Activated CD8-positive, alpha-beta T cell treated with anti-CD3 and anti-CD28 coated beads, Interleukin-2, amount 10 ng/mL, durations not matched to agents 7 days and 5 days (primary cell): ENCODE results near the gene RAB7B. TPM values are rescaled to one million over a fixed set of nuclear protein-coding genes. Genes with fewer than 3 reads are reported as not detected.

Experiments
- ATAC-seq: fragments of 150-1000 bp; cut with Tn5 transposase; one replicate; pipeline ENCODE4 v1.10.0; 2021; ENCODE audit warnings: moderate library complexity
- CTCF ChIA-PET: fragments of 350-600 bp; sonication (Branson Sonifier 250); formaldehyde crosslinking; loops from one replicate; lab custom pipeline; 2021; ENCODE audit warnings: antibody characterized with exemption; lab: Charles Lee
- POLR2A ChIA-PET: fragments of 350-600 bp; sonication (Branson Sonifier 250); formaldehyde crosslinking; loops from one replicate; lab custom pipeline; 2021; ENCODE audit warnings: antibody characterized with exemption; lab: Charles Lee
- DNase-seq: peaks from one replicate; pipeline ENCODE4 v3.0.0-alpha.2; 2020
- H3K27ac Mint-ChIP-seq: one replicate; pipeline ENCODE4 v1.8.0; 2021; ENCODE audit warnings: mild to moderate bottlenecking, mixed read lengths
- H3K27me3 Mint-ChIP-seq: one replicate; pipeline ENCODE4 v1.8.0; 2021; ENCODE audit warnings: low read depth, mixed read lengths
- H3K36me3 Mint-ChIP-seq: one replicate; pipeline ENCODE4 v1.8.0; 2021; ENCODE audit warnings: low read depth, mixed read lengths
- H3K4me1 Mint-ChIP-seq: one replicate; pipeline ENCODE4 v1.8.0; 2021; ENCODE audit warnings: low read depth, mixed read lengths
- H3K4me3 Mint-ChIP-seq: one replicate; pipeline ENCODE4 v1.8.0; 2021; ENCODE audit warnings: mild to moderate bottlenecking, mixed read lengths
- H3K9me3 Mint-ChIP-seq: one replicate; pipeline ENCODE4 v1.8.0; 2022; ENCODE audit warnings: mixed read lengths; ENCODE audit not compliant: insufficient read depth
- total RNA-seq, 2 experiments: library from RNA; stranded (reverse); gene quantifications; one replicate each; pipeline ENCODE4 v1.2.3, GENCODE V29; 2021

Gene RAB7B
- total RNA-seq, 2 experiments from 2014 or later = not detected

GRCh38 chr1:206021626-206022365 lies 18.6 kb upstream of the RAB7B start:
- DNase-seq (no peak), ATAC-seq (no peak)
- H3K9me3 Mint-ChIP-seq = no peaks in the 10 kb centered on the region
- H3K36me3 Mint-ChIP-seq = no peaks in the 10 kb centered on the region
- no peak overlapping the region for H3K4me3 Mint-ChIP-seq
- ChIA-PET CTCF (interaction anchor here (1.2 kb wide), 1 partner anchor 8 kb away, joined by 3 read pairs; no protein-coding TSS in a partner anchor), POLR2A (no interaction called here)
- no peaks in the 10 kb centered on the region for H3K4me1 Mint-ChIP-seq
- H3K27me3 Mint-ChIP-seq = peaks cover 22% of the 10 kb centered on the region
- H3K27ac Mint-ChIP-seq = no peak overlapping the region

GRCh38 chr1:206021008-206021625 lies 17.9 kb upstream of the RAB7B start:
- ChIA-PET CTCF (interaction anchor here (1.2 kb wide), 1 partner anchor 9 kb away, joined by 3 read pairs; no protein-coding TSS in a partner anchor), POLR2A (no interaction called here)
- Mint-ChIP-seq H3K9me3 (no peaks in the 10 kb centered on the region), H3K36me3 (no peaks in the 10 kb centered on the region), H3K27ac (no peak overlapping the region), H3K4me3 (no peak overlapping the region), H3K27me3 (peaks cover 22% of the 10 kb centered on the region), H3K4me1 (no peaks in the 10 kb centered on the region)
- ATAC-seq (no peak), DNase-seq (no peak)

GRCh38 chr1:206020393-206021007 lies 17.3 kb upstream of the RAB7B start:
- CTCF ChIA-PET = interaction anchor here (1.2 kb wide), 1 partner anchor 9 kb away, joined by 3 read pairs; no protein-coding TSS in a partner anchor
- Mint-ChIP-seq H3K4me1 (no peaks in the 10 kb centered on the region), H3K9me3 (no peaks in the 10 kb centered on the region), H3K27me3 (peaks cover 20% of the 10 kb centered on the region), H3K36me3 (no peaks in the 10 kb centered on the region), H3K4me3 (no peak overlapping the region), H3K27ac (no peak overlapping the region)
- POLR2A ChIA-PET = no interaction called here
- ATAC-seq (no peak), DNase-seq (no peak)

- Mint-ChIP-seq H3K4me3 (no peak overlapping the region), H3K27me3 (peaks cover 16% of the 10 kb centered on the region), H3K27ac (no peak overlapping the region), H3K36me3 (no peaks in the 10 kb centered on the region), H3K4me1 (peaks cover 30% of the 10 kb centered on the region), H3K9me3 (no peaks in the 10 kb centered on the region)
- ChIA-PET POLR2A (no interaction called here), CTCF (interaction anchor here (0.8 to 2.9 kb wide), 4 partner anchors 8 to 38 kb away, joined by 3 to 20 read pairs (median 3); no protein-coding TSS in a partner anchor)
- no peak for ATAC-seq
- no peak for DNase-seq
Measured at GRCh38 chr1:206015071-206015470, 11.9 kb upstream of the RAB7B start.

- peaks cover 30% of the 10 kb centered on the region for H3K4me1 Mint-ChIP-seq
- H3K27me3 Mint-ChIP-seq = peaks cover 16% of the 10 kb centered on the region
- no peaks in the 10 kb centered on the region for H3K36me3 Mint-ChIP-seq
- ATAC-seq (no peak), DNase-seq (no peak)
- ChIA-PET CTCF (interaction anchor here (0.8 to 2.9 kb wide), 3 partner anchors 8 to 35 kb away, joined by 3 to 20 read pairs (median 3); no protein-coding TSS in a partner anchor), POLR2A (no interaction called here)
- H3K4me3 Mint-ChIP-seq = no peak overlapping the region
- H3K27ac Mint-ChIP-seq = no peak overlapping the region
- H3K9me3 Mint-ChIP-seq = no peaks in the 10 kb centered on the region
Measured at GRCh38 chr1:206014601-206015000, 11.4 kb upstream of the RAB7B start.

- ATAC-seq (no peak), DNase-seq (no peak)
- Mint-ChIP-seq H3K27me3 (peaks cover 8% of the 10 kb centered on the region), H3K27ac (no peak overlapping the region), H3K36me3 (no peaks in the 10 kb centered on the region), H3K4me3 (no peak overlapping the region), H3K4me1 (peaks cover 30% of the 10 kb centered on the region), H3K9me3 (no peaks in the 10 kb centered on the region)
- CTCF ChIA-PET = interaction anchor here (1.0 to 1.5 kb wide), 3 partner anchors 17 to 35 kb away, joined by 3 to 5 read pairs (median 5); no protein-coding TSS in a partner anchor
- POLR2A ChIA-PET = no interaction called here
Measured at GRCh38 chr1:206013026-206013795, 10.0 kb upstream of the RAB7B start.

GRCh38 chr1:206012086-206012859 lies 9.1 kb upstream of the RAB7B start:
- Mint-ChIP-seq H3K9me3 (no peaks in the 10 kb centered on the region), H3K4me3 (no peak overlapping the region), H3K27me3 (peaks cover 6% of the 10 kb centered on the region), H3K36me3 (no peaks in the 10 kb centered on the region), H3K27ac (peak overlapping the region; percentile 66), H3K4me1 (peaks cover 30% of the 10 kb centered on the region)
- ChIA-PET CTCF (interaction anchor here (0.7 to 1.9 kb wide), 2 partner anchors 18 to 28 kb away, joined by 3 to 9 read pairs; no protein-coding TSS in a partner anchor), POLR2A (no interaction called here)
- DNase-seq (peak; percentile 66), ATAC-seq (peak; percentile 93)

GRCh38 chr1:206011057-206011456 lies 7.9 kb upstream of the RAB7B start:
- no peak for DNase-seq
- no peak for ATAC-seq
- Mint-ChIP-seq H3K9me3 (no peaks in the 10 kb centered on the region), H3K27ac (no peak overlapping the region), H3K4me3 (no peak overlapping the region), H3K36me3 (no peaks in the 10 kb centered on the region), H3K27me3 (peaks cover 5% of the 10 kb centered on the region), H3K4me1 (peaks cover 30% of the 10 kb centered on the region)
- ChIA-PET POLR2A (no interaction called here), CTCF (interaction anchor here (1.9 kb wide), 1 partner anchor 19 kb away, joined by 9 read pairs; no protein-coding TSS in a partner anchor)

GRCh38 chr1:206010060-206010459 lies 6.9 kb upstream of the RAB7B start:
- POLR2A ChIA-PET = no interaction called here
- Mint-ChIP-seq H3K36me3 (no peaks in the 10 kb centered on the region), H3K27me3 (peaks cover 7% of the 10 kb centered on the region), H3K4me3 (no peak overlapping the region), H3K4me1 (peaks cover 30% of the 10 kb centered on the region), H3K9me3 (no peaks in the 10 kb centered on the region), H3K27ac (no peak overlapping the region)
- ATAC-seq = no peak
- CTCF ChIA-PET = no interaction called here
- no peak for DNase-seq

- H3K4me1 Mint-ChIP-seq = peaks cover 11% of the 10 kb centered on the region
- no peak overlapping the region for H3K4me3 Mint-ChIP-seq
- CTCF ChIA-PET = interaction anchor here (0.8 to 1.3 kb wide), 3 partner anchors 8 to 89 kb away, joined by 3 read pairs; no protein-coding TSS in a partner anchor
- peaks cover 7% of the 10 kb centered on the region for H3K27me3 Mint-ChIP-seq
- no peaks in the 10 kb centered on the region for H3K36me3 Mint-ChIP-seq
- no peak for ATAC-seq
- no peak overlapping the region for H3K27ac Mint-ChIP-seq
- POLR2A ChIA-PET = no interaction called here
- no peaks in the 10 kb centered on the region for H3K9me3 Mint-ChIP-seq
- no peak for DNase-seq
Measured at GRCh38 chr1:206006946-206007345, 3.8 kb upstream of the RAB7B start.
